GM13977 (cell line): ENCODE data around the gene ALDH1A1.

ENCODE experiments used
- DNase-seq: peaks from one replicate; pipeline ENCODE4 v3.0.0; 2012; ENCODE audit warnings: low spot score
- in situ Hi-C: fragments of 300-500 bp; cut with MboI; formaldehyde crosslinking; loops from one replicate; pipeline ENCODE4 v1.12.0; 2022; ENCODE audit warnings: low sequenced_read_pairs, low pct_unique_long_range_greater_than_20kb, mixed read lengths, inconsistent platforms; ENCODE audit not compliant: unreplicated experiment
- TF ChIP-seq, protein P1 (sequence below): IDR thresholded peaks from 2 replicates; pipeline ENCODE4 v1.5.1; 2012; ENCODE audit warnings: mild to moderate bottlenecking, control low read depth; ENCODE audit not compliant: insufficient read depth; ENCODE audit errors: extremely low read depth, missing control alignments

ALDH1A1 gene

GRCh38 chr9:72931897-72932296, 21.0 kb downstream of the ALDH1A1 start:
- TF ChIP-seq, protein P1, sequence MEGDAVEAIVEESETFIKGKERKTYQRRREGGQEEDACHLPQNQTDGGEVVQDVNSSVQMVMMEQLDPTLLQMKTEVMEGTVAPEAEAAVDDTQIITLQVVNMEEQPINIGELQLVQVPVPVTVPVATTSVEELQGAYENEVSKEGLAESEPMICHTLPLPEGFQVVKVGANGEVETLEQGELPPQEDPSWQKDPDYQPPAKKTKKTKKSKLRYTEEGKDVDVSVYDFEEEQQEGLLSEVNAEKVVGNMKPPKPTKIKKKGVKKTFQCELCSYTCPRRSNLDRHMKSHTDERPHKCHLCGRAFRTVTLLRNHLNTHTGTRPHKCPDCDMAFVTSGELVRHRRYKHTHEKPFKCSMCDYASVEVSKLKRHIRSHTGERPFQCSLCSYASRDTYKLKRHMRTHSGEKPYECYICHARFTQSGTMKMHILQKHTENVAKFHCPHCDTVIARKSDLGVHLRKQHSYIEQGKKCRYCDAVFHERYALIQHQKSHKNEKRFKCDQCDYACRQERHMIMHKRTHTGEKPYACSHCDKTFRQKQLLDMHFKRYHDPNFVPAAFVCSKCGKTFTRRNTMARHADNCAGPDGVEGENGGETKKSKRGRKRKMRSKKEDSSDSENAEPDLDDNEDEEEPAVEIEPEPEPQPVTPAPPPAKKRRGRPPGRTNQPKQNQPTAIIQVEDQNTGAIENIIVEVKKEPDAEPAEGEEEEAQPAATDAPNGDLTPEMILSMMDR, result no peak
- in situ Hi-C loops, result no loop called here
- DNase-seq, result no peak

DNA sequence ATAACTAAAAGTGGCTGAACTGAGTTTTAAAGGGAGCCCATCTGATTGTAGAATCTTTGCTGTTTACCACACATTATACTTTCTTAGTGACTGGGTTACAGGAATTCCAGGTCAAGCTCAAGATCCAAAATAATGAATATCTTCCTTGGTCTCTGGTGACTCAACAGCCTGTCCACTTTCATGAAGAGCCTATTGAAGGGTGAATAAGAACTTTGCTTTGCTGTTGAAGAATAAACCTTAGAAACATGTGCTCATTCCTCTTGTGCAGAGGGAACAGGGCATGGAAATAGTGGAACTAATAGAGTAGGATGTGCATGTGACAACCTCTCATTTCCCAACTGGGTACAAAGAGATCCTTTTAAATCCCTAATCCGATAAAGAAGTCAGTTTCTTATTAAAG, 21.4 kb downstream of the ALDH1A1 start:
- in situ Hi-C loops, result no loop called here
- DNase-seq, result no peak
- TF ChIP-seq, protein P1, result no peak

GRCh38 chr9:72930828-72931227, 22.0 kb downstream of the ALDH1A1 start:
- TF ChIP-seq, protein P1, result no peak
- DNase-seq, result no peak
- in situ Hi-C loops, result no loop called here

DNA sequence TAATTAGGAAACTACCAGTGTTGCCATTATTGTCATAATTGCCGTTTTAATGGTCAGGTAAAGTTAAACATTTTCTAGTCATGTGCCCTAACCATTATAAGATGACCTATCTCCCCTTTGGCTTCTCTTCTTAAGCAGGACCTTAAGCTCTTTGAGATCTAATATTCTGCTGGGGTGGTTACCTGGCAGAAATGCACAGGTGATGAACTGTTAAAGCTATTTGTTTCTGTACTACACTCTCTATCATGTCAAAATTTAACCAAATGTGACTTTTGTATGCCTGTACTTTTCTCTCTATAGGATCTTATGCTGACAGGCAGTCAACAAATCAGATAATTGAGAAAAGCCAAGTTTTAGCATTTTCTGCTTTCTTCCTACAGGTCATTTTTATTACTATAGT, 23.3 kb downstream of the ALDH1A1 start:
- DNase-seq, result no peak

GRCh38 chr9:72928042-72928507, 24.8 kb downstream of the ALDH1A1 start:
- TF ChIP-seq, protein P1, result no peak
- in situ Hi-C loops, result no loop called here
- DNase-seq, result no peak

More for the DNA sequence above, 23.3 kb downstream of the ALDH1A1 start:
- in situ Hi-C loops, result no loop called here
- TF ChIP-seq, protein P1, result no peak

DNA sequence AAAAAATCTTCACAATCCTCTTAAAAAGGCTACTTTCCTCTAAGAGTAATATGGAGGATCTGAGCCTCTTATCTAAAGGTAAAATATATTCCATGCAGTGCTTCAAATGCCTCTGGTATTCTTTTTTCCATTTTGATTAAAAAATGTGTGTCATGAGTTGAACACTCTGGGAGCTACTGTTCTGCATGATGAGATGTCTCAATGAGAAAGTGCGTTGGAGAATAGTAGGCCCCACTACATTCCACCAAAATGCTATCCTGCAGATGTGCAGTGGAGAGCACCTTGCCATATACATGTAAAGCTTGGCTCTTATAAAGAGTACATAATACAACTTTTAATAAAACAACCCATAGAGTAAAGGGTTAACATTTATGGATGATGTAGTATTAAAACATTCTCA, 26.3 kb downstream of the ALDH1A1 start:
- in situ Hi-C loops, result no loop called here
- no peak for DNase-seq
- TF ChIP-seq, protein P1, result no peak

- DNase-seq, result no peak
- in situ Hi-C loops, result no loop called here
- TF ChIP-seq, protein P1, result no peak
These were observed 27.0 kb downstream of the ALDH1A1 start for GRCh38 chr9:72925891-72926290.
